WTC11 (cell line): ENCODE data around the gene IL1RAPL1. TPM values are rescaled to one million over a fixed set of nuclear protein-coding genes. Genes with fewer than 3 reads are reported as not detected.

Experiments used
- ATAC-seq: fragments of 200-7000 bp; cut with Tn5 transposase; 2 replicates; pipeline ENCODE4 v1.10.0; 2021; ENCODE audit warnings: mild to moderate bottlenecking, moderate library complexity
- CTCF ChIA-PET: fragments of 300-600 bp; sonication (Branson Sonifier 250); formaldehyde crosslinking; loops from one replicate; lab custom pipeline; 2021; ENCODE audit warnings: antibody characterized with exemption; lab: Charles Lee
- POLR2A ChIA-PET: fragments of 350-600 bp; sonication (Branson Sonifier 250); formaldehyde crosslinking; loops from one replicate; lab custom pipeline; 2021; ENCODE audit warnings: antibody characterized with exemption; lab: Charles Lee
- DNase-seq: peaks from one replicate; pipeline ENCODE4 v3.0.0; 2021; ENCODE audit warnings: low spot score
- H3K27ac Mint-ChIP-seq: 2 replicates; pipeline ENCODE4 v1.8.0; 2021; ENCODE audit warnings: mixed read lengths
- H3K27me3 Mint-ChIP-seq: 2 replicates; pipeline ENCODE4 v1.8.0; 2021; ENCODE audit warnings: low read depth, mild to moderate bottlenecking, moderate library complexity, mixed read lengths
- H3K36me3 Mint-ChIP-seq: 2 replicates; pipeline ENCODE4 v1.8.0; 2021; ENCODE audit warnings: mixed read lengths
- H3K4me1 Mint-ChIP-seq: 2 replicates; pipeline ENCODE4 v1.8.0; 2022; ENCODE audit warnings: mixed read lengths
- H3K4me3 Mint-ChIP-seq: 2 replicates; pipeline ENCODE4 v1.8.0; 2021; ENCODE audit warnings: mild to moderate bottlenecking, moderate library complexity, mixed read lengths
- H3K9me3 Mint-ChIP-seq: 2 replicates; pipeline ENCODE4 v1.8.0; 2021; ENCODE audit warnings: mixed read lengths
- ARID4B ChIP-seq: sonication (generic); formaldehyde crosslinking; IDR thresholded peaks from 2 replicates; pipeline ENCODE4 v1.8.0; 2023; ENCODE audit warnings: missing genetic modification reagents, mild to moderate bottlenecking, borderline replicate concordance
- EMX1 ChIP-seq: fragments of 250-450 bp; sonication (Bioruptor Pico); IDR thresholded peaks from 2 replicates; pipeline ENCODE4 v1.8.0; 2021; ENCODE audit warnings: mild to moderate bottlenecking
- ESRRA ChIP-seq: sonication (generic); formaldehyde crosslinking; IDR thresholded peaks from 2 replicates; pipeline ENCODE4 v1.8.1; 2022; ENCODE audit warnings: mild to moderate bottlenecking, missing genetic modification reagents, borderline replicate concordance
- ETV6 ChIP-seq: sonication (generic); formaldehyde crosslinking; IDR thresholded peaks from 2 replicates; pipeline ENCODE4 v1.8.1; 2022; ENCODE audit warnings: mild to moderate bottlenecking, missing genetic modification reagents
- NR1H2 ChIP-seq: sonication (generic); formaldehyde crosslinking; IDR thresholded peaks from 2 replicates; pipeline ENCODE4 v1.9.0; 2021; ENCODE audit warnings: mild to moderate bottlenecking, moderate library complexity, missing genetic modification reagents
- NR2C2 ChIP-seq: sonication (generic); formaldehyde crosslinking; IDR thresholded peaks from 2 replicates; pipeline ENCODE4 v1.8.0; 2022; ENCODE audit warnings: mild to moderate bottlenecking, missing genetic modification reagents
- PREB ChIP-seq: sonication (generic); formaldehyde crosslinking; IDR thresholded peaks from 2 replicates; pipeline ENCODE4 v1.8.1; 2022; ENCODE audit warnings: mild to moderate bottlenecking, missing genetic modification reagents, moderate library complexity, borderline replicate concordance
- SP1 ChIP-seq: sonication (generic); formaldehyde crosslinking; conservative IDR thresholded peaks from 2 replicates; pipeline ENCODE4 v1.8.1; 2022; ENCODE audit warnings: missing genetic modification reagents
- TEAD1 ChIP-seq: sonication (generic); formaldehyde crosslinking; IDR thresholded peaks from 2 replicates; pipeline ENCODE4 v1.8.0; 2022; ENCODE audit warnings: mild to moderate bottlenecking, missing genetic modification reagents
- TEAD4 ChIP-seq: sonication (generic); formaldehyde crosslinking; IDR thresholded peaks from 2 replicates; pipeline ENCODE4 v1.8.0; 2022; ENCODE audit warnings: mild to moderate bottlenecking, missing genetic modification reagents
- USF1 ChIP-seq: sonication (generic); formaldehyde crosslinking; IDR thresholded peaks from 2 replicates; pipeline ENCODE4 v1.8.0; 2022; ENCODE audit warnings: mild to moderate bottlenecking, missing genetic modification reagents
- USF2 ChIP-seq: sonication (generic); formaldehyde crosslinking; IDR thresholded peaks from 2 replicates; pipeline ENCODE4 v1.8.1; 2023; ENCODE audit warnings: mild to moderate bottlenecking, missing genetic modification reagents, moderate library complexity
- ZMAT4 ChIP-seq: fragments of 250-450 bp; sonication (Bioruptor Pico); IDR thresholded peaks from 2 replicates; pipeline ENCODE4 v1.9.0; 2021; ENCODE audit warnings: mild to moderate bottlenecking
- ZNF281 ChIP-seq: sonication (generic); formaldehyde crosslinking; IDR thresholded peaks from 2 replicates; pipeline ENCODE4 v1.8.0; 2023; ENCODE audit warnings: mild to moderate bottlenecking, missing genetic modification reagents
- ZNF396 ChIP-seq: fragments of 250-450 bp; sonication (Bioruptor Pico); IDR thresholded peaks from 2 replicates; pipeline ENCODE4 v1.8.0; 2021; ENCODE audit warnings: mild to moderate bottlenecking, moderate library complexity, borderline replicate concordance
- ZNF532 ChIP-seq: fragments of 250-450 bp; sonication (Bioruptor Pico); IDR thresholded peaks from 2 replicates; pipeline ENCODE4 v1.9.0; 2021; ENCODE audit warnings: mild to moderate bottlenecking, borderline replicate concordance
- ZNF671 ChIP-seq: fragments of 250-450 bp; sonication (Bioruptor Pico); IDR thresholded peaks from 2 replicates; pipeline ENCODE4 v1.8.0; 2021; ENCODE audit warnings: mild to moderate bottlenecking
- total RNA-seq: library from RNA; stranded (reverse); gene quantifications from 3 replicates; pipeline ENCODE4 v1.2.3, GENCODE V29; 2021

Gene IL1RAPL1
- total RNA-seq, 1 experiment from 2014 or later, result 0.13 TPM

- ChIA-PET CTCF (interaction anchor here (0.7 kb wide), 1 partner anchor 59 kb away, joined by 3 read pairs; no protein-coding TSS in a partner anchor), POLR2A (no interaction called here)
- ATAC-seq, result no peak
- no peak for TF ChIP-seq USF1
- no peak for TF ChIP-seq ZNF532 (CRISPR knock-in tag)
- TF ChIP-seq ZNF281 (CRISPR knock-in tag), result no peak
- TF ChIP-seq EMX1 (CRISPR knock-in tag), result no peak
- no peak for TF ChIP-seq ZNF396 (CRISPR knock-in tag)
- TF ChIP-seq SP1, result no peak
- no peak for TF ChIP-seq PREB (CRISPR knock-in tag)
- TF ChIP-seq ZMAT4 (CRISPR knock-in tag), result no peak
- no peak for TF ChIP-seq NR1H2
- TF ChIP-seq ESRRA (CRISPR knock-in tag), result no peak
- Mint-ChIP-seq H3K27ac (no peak overlapping the region), H3K4me1 (peaks cover 20% of the 10 kb centered on the region), H3K36me3 (no peaks in the 10 kb centered on the region), H3K27me3 (peaks cover 47% of the 10 kb centered on the region), H3K4me3 (no peak overlapping the region), H3K9me3 (no peaks in the 10 kb centered on the region)
- DNase-seq, result no peak
These were observed 832.7 kb downstream of the IL1RAPL1 start for GRCh38 chrX:29419774-29420553.

- Mint-ChIP-seq H3K27me3 (peaks cover 50% of the 10 kb centered on the region), H3K27ac (no peak overlapping the region), H3K4me3 (no peak overlapping the region), H3K36me3 (peaks cover 2% of the 10 kb centered on the region), H3K9me3 (peaks cover 2% of the 10 kb centered on the region), H3K4me1 (peaks cover 20% of the 10 kb centered on the region)
- ChIA-PET POLR2A (no interaction called here), CTCF (no interaction called here)
- DNase-seq (no peak), ATAC-seq (peak; percentile 56)
- TF ChIP-seq ZMAT4 (CRISPR knock-in tag) (no peak), TEAD4 (CRISPR knock-in tag) (no peak), ESRRA (CRISPR knock-in tag) (no peak), USF2 (no peak), ARID4B (CRISPR knock-in tag) (no peak), TEAD1 (CRISPR knock-in tag) (no peak), ETV6 (CRISPR knock-in tag) (no peak), ZNF671 (no peak), NR2C2 (no peak)
These were observed 834.8 kb downstream of the IL1RAPL1 start for GRCh38 chrX:29422034-29422433.
